ENCODE data around the gene SHE.
"Not testable (repeated sequence)": the region's sequence is repeated elsewhere in the genome, so short reads cannot be mapped to it uniquely, and the experiment has no call there.

SHE gene

DNA sequence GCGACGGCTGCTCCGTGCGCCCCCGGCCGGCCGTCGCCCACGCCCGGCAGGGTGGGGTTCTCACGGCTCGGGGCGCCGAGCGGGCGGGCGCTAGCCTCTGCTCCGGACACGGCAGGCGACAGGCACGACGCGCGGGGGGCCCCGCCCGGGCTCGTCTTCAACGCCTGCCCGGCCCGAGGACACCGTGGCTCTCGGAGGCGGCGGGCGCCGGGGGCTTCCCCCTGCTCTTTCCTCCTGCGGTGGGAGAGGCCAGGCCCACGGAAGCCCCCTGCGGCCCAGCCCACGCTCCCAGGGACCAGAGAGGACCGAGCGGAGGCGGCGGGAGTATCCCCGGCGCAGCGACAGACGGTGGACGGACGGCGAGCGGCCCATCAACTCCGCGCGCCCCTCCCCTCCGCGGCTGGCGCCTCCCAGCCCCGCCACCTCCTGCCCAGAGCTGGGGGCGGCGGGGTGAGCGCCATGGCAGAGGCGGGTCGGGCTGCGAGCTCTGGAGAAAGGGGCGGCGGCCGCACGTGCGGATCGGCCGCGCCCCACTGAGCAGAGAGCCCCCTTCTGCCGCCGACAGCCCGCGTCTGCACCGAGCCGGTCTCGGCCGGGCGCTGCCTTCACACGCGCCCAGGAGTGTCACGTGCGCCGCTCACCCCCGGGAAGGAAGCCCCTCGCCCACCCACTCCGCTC, at the start of gene SHE, which contains the start of gene TDRD10:
SHE (minus strand) TSS at position 347 of the 678 bp plus-strand sequence. CDS start 386 bp downstream, outside the sequence.
TDRD10 (plus strand) TSS at position 154 of the 678 bp plus-strand sequence. CDS start 4,685 bp downstream, outside the sequence.
- DNase-seq, result no peak

DNA sequence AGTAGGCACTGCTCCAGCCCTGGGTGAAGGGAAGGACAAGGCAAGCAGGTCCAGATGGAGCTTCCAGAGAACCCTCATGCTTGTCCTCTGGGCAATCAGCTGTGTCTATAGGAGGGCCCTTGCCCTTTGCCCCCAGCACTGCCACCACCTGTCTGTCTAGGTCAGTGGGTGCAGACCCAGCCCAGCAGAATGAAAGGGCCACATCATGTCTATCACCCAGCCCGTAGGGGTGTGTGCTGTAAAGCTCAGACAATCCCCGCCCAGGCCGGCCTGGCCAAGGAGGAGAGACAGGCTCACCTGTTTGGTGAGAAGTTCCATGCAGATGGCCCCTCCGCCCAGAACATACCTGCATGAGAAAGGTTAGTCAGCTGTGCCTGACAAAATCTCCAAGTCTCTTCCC, 49.3 kb upstream of the SHE start:
- no peak for DNase-seq

DNA sequence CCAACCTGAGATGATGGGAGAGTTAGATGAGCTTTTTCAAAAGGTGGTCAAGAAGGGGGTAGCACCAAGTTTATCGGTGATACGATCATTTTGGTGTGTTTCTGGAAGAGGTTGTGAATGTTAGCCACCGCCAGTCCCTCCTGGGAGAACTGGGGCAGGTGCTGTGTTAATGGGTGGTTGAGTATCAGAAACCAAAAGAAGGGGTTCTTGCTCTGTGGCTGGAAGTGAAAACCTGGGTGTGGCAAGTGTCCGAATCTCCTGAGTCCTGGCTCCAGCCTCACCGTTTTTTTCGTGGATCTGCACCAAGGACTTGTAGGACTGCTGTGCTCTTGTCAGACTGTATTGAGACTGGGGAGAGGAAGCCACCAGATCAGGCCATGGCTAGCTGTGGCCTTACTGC, 48.4 kb upstream of the SHE start:
- DNase-seq, result no peak

DNA sequence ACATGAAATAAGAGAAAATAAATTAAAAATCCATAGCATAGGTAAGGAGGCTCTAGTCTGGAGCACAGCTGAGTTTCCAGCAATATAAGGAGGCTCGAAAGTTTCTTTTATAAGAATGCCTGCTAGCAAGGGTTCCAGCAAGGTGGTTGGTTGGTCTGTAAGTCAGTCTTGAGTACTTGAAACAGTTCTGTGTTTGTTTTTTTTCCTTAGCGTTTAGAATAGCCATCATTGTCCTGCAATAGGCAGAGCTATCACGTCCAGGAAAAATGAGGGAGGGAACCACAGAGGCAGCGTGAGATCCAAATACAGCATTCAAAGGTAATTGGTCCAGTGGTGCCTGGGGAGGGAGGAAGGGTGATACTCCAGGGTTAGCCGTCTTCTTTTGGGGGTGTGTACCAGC, 47.9 kb upstream of the SHE start:
- no peak for DNase-seq

DNA sequence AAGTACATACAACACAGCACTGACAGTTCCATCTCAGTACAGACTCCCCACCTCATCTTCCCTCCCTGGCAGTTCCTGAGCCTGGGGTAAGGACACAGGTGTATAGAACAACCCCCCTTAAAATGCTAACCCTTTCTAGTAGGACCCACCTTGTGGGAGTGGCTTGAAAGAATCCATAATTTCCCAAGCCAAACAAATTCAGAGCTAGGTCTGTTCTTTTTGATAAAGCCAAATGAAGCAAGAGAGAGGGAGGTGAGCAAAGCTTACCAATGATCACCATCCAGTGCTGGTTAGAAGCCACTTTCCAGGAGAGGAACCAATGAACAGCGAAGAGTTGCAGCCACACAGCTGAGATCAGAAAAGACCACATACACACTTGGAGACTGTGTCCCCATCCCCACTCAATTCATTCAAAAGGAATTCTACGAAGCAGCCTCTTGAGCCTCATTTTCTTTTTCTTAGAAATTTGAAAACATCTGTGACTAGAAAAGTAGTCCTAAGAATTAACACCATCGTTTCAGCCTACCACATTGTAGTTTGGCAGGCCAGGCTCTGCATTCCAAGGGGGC, 47.1 kb upstream of the SHE start:
- DNase-seq, result no peak

DNA sequence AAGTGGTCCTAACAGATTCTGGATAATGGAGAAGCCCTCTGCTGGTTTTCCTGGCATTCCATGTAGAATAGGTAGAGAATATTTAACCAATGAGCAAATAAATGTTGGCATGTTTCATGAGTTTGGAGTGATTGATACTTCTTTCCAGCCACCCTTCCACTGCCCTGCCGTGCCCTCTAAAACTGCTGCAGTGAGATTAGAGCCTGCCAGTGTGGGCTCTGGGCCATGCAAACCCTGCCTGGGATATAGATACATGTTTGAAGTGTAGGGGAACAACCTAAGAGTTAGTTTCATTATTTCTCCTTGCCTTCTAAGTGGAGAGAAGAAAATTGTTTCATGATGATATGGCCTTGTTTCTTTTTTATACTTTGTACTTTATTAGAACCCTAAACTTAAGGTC, 45.8 kb upstream of the SHE start:
- DNase-seq, result no peak

DNA sequence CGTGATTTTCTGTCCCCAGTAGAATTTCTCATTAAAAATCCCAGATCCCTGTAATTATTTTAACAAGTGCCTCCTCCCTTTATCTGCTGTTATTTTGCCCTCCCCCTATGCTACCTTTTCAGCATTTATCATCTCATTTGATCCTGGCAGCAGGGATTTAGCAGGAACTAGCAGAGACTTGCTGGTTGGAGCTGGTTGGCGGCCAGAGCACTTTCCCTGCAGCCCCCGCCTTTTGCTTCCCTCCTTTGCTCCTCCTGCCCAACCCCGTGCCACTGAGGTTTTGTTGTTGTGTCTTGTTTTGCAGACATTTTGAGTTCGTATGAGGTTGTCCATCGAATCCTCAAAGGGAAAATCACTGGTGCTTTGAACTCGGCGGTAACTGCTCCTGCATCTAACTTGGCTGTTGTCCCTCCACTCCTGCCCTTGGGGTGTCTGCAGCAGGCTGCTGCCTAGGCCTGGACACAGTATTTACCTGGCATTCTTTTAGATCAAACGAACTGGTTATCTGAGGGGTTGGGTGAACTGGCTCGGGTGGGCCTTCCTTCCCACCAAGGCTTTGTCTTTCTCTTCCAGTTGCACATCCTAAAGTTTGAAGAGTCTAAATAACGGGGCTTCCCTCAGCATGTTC, 45.0 kb upstream of the SHE start:
- no peak for DNase-seq

DNA sequence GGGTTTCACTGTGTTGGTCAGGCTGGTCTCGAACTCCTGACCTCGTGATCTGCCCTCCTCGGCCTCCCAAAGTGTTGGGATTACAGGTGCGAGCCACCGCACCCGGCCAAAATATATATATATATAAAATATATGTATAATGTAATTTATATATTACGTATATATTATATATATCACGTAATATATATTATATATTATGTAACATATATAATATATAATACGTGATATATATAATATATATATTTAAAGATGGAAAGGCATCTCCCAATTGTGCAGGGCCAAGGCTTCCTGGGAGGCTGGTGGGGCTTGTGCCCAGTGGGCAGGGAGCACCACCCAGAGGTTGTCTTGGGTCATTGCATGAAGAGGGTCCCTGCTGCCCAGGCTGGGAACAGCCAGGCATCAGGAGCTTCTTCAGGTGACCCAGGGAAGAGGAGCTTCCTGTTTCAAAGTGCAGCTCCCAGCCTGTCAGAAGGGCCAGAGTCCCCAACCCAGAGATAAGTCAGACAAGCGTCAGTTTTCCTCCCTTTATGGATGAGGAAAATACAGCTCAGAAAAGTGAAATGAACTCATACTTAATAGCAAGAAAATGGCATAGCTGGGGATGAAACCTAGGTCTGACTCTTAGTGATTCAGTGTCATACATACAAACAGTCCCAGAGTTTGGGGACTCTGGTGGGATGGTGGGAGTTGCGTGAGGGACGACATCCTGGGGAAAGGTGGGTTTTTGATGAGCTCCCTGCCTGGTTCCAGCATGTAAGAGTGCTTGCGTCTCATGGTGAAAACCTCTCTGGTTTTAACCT, 44.3 kb upstream of the SHE start:
- DNase-seq, result peak; percentile 30

DNA sequence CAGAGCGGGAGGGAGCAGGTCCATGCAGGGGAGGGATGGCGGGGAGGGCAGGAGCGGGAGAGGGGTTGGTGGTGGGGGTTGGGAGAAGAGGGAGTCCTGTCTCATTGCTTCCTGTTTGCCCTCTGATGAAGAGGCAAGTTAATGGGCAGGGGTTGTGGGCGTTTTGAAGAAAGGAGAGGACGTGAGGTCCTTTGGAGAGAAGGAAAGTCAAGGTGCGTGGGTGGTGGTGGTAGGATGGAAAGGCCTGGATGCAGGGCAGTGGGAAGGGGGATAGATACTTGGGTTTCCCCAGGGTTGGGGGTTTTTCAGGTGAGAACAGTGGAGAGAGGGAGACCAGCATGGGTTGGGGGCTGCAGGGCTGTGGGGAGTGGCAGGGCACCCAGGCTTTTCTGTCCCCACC, 39.0 kb upstream of the SHE start:
- DNase-seq, result no peak

DNA sequence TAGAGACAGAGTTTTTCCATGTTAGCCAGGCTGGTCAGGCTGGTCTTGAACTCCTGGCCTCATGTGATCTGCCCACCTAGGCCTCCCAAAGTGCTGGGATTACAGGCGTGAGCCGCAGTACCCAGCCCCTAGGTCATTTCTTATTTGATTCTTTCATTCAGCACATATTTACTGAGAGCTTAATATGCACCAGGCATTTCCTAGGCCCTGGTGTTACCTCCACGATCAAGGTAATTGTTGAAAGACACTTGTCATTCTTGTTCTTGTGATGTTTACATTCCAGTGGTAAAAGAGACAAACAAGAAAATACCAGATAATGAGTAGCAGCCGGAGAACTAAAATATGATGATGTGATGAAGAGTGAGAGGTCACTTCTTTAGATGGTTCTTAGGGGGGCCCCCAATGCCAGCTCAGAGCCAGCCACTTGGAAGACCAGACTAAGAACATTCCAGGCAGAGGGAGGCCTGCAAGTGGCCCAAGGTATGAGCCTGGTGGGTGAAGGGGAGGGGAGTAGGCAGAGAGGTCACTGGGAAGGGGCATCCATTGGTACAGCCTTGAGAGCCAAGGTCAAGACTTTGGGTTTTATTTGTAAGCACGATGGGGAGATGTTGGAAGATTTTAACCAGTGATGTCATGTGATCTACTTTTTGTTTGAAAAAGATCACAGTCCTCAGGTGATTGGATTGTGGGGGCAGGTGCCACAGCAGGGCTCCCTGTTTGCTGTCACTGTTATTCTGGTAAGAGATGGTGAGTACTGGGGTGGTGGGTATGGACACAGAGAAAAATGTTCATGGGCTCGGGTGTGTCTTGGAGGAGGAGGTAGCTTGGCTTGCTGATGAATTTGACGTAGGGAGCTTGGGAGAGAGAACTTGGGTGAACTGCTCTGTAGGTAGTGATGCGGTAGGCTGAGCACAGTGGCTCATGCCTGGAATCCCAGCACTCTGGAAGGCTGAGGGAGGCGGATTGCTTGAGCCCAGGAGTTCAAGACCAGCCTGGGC, 37.6 kb upstream of the SHE start:
- DNase-seq, result no peak

DNA sequence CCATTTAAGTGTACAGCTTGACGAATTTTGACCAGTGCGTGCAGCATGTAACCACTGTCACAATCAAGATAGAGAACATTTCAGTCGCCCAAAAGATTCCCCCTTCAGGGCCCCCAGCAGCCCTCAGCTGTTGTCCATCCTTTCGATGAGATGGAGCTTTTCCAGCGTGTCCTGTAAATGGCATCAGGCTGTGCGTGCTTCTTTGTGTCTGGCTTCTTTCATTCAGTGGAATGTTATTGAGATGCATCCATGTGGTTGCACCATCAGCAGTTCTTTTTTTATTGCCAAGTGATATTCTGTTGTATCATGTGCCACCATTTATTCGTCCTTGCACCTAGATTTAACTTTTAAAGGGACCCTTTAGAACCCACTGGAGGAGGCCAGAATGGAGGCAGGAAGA, 34.4 kb upstream of the SHE start:
- no peak for DNase-seq

DNA sequence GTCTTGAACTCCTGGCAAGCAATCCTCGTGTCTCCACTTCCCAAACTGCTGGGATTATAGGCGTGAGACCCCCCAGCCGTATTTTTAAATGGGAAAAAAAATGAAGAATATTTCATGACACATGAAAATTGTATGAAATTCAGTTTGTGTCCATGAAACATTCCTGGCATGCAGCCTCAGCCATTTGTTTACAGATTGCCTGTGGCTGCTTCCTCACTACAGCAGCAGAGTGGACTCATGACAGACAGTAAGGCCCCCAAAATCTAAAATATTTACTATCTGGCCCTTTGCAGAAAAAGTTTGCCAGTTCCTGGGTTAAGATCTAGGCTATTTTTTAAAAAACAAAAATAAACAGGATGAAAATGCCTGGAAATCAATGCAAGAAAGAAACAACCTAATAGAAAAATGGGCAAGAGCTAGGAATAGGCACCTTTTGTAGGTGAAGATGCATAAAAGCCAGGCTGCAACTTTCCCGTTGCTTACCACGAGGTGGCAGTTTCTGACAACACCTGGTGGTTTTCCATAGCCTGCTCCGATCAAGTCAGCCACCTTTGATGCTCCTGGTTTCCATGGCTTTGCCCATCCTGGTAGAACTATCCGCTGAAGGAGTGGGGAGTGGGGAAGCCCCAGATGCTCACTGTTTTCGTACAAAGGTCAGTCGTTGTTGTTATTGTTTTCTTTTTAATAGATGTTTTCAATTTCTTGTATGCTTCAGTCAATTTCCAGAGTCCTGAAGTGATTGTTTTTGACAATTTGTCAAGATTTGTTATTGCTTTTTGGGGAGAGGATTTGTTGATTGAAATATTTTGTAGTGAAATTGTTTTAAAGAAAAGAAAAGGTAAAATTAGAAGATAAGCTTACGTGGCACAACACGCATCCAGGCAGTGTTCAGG, 32.0 kb upstream of the SHE start:
- no peak for DNase-seq

DNA sequence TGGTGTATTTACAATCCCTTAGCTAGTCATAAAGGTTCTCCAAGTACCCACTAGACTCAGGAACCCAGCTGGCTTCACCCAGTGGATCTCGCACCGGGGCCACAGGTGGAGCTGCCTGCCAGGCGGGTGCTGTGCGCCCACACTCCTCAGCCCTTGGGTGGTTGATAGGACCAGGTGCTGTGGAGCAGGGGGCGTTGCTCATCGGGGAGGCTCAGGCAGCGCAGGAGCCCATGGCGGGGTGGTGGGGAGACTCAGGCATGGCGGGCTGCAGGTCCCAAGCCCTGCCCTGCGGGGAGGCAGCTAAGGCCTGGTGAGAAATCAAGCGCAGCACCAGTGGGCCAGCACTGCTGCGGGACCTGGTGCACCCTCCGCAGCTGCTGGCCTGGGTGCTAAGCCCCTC, 29.7 kb upstream of the SHE start:
- DNase-seq, result not testable (repeated sequence)

DNA sequence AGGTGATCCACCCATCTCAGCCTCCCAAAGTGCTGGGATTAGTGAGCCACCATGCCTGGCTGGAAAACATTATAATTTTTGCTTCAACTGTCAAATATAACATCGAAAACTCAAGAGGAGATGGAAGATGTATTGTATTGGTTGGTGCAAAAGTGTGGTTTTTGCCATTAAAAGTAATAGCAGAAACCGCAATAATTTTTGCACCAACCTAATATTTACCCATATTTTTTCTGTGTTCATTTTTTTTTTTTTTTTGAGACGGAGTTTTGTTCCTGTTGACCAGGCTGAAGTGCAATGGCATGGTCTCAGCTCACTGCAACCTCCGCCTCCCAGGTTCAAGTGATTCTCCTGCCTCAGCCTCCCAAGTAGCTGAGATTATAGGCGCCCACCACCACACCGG, 27.1 kb upstream of the SHE start:
- no peak for DNase-seq

DNA sequence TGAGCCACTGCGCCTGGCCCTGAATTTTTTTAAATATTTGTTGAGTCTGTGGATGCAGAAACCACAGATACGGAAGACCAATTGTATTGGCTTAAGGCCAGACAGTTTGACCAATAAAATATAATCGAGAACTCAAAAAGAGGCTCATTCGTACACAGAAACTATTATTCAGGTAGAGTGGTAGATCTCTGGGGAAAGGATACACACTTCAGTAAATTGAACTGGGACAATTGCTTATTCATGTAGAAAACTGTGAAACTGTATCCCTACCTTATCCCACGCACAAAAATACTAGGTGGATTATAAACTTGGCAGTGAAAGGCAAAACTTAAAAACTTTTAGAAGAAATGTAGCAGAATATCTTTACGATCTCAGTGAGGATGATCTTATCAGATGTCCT, 25.0 kb upstream of the SHE start:
- no peak for DNase-seq

DNA sequence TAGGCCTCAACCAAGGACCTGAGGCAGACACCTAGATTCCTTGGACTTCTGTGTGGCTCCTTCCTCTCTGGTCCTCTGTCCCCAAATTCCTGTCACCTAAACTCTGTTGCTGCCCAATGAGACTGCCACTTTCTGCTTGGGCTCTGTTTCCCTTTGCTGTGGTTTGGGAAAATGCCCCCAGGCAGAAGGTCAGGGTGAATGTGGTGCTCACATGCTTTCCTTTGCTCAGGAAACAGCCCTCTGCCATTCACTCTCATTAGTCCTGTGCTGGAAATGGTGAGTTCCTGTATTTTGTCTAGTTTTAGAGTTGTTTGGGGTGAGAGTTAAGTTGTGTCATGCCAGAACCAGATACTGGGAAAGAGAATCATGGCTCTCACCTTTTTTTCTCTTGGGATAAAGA, 22.7 kb upstream of the SHE start:
- no peak for DNase-seq

DNA sequence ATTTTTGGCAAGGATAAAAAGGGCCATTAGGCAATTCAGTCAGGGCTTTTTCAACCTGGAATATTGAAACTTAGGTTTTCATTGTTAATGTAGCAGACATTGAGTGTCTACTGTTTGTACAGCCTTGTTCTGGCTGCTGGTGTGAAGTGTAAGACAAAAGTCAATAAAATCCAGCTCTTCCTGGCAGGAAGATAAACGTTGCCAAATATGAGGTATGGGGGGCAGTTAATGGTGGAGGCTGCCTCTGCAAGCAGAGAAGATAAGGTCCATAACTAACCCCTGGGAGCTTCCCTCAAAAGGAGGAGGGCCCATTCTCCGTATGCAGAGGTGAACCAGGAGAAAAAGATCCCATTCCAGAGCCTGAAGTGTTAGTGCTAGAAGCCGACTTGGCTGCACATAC, 19.5 kb upstream of the SHE start:
- peak; percentile 25 for DNase-seq

DNA sequence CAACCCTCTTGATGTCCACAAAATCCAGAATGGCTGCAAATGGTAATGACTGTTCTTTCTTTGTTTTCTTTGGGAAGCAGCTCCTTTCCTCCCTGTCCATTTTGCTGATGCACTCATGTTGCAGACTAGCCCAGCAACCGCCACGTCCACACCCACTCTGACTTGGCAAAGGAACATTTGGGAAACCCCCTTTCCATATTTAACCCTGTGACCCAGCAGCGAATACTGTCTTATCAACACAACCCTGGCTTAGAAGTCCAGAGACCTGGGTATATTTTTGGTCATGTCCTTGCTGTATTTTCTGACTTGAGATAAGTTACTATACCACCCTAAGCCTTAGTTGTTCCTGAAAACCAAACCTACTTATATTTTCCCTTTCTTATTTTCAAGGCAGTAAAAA, 18.1 kb upstream of the SHE start:
- no peak for DNase-seq

DNA sequence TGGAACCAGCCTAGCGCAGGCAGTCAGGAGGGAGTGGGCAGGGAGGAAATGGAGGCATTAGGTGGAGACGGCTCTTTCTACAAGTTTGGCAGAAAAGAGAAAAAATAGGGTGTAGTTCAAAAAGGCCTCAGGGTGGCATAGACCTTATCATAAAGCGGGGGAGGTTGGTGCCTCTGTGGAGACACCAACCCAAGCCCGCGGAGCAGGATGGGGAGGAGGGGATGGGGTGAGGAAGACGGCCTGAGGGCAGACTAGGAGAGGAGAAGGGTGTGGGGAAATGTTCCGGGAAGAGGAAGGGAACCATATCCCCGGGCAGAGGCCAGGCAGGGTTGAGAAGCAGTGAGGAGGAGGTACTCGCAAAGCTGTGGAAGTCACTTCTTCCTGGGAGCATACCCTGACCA, 17.4 kb upstream of the SHE start:
- no peak for DNase-seq

DNA sequence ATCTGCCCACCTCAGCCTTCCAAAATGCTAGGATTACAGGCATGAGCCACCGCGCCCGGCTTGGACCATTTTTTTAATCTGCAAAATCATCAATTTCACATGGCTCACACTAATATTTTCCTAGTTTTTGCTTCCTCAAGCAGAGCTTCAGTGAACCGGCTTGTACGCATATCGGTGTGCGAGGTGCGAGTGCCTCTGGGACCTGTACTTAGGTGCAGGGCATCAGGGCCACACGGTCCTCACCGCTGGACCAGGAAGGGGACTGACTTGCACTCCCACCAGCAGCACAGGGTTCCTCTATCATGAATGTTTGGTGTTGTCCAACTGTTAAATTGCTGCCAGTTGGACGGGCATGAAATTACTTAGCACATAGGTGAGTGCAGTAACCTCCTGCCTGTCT, 15.4 kb upstream of the SHE start:
- no peak for DNase-seq

DNA sequence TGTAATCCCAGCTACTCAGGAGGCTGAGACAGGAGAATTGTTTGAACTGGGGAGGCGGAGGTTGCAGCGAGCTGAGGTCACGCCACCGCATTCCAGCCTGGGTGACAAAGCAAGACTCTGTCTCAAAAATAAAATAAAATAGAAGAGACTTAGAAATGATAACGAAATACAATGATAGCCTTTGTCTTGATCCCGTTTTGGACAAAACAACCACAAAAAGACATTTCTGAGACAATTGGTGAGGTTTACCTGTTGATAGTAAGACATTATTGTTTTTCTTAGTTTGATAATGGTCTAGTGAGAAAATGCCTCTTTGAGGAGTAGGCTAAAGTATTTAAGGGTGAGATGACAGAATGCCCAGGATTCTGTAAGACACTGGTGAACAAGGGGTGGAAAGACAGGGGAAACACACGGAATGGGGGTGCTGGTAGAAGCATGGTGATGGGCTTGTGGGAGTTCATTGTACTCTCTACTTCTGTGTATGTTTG, 11.9 kb upstream of the SHE start:
- DNase-seq, result no peak
